Colonic mucosa (tissue), 4 donors: ENCODE measurements around the gene OGFR. TPM values are rescaled to one million over a fixed set of nuclear protein-coding genes. Genes with fewer than 3 reads are reported as not detected.
"Not testable (repeated sequence)": the region's sequence is repeated elsewhere in the genome, so short reads cannot be mapped to it uniquely, and the experiment has no call there.

Source experiments
- DNase-seq: peaks from one replicate; pipeline ENCODE4 v3.0.0-alpha.2; 2020
- H3K27ac ChIP-seq: fragments of 200-600 bp; one replicate; pipeline ENCODE4 v1.8.0; 2021
- H3K27me3 ChIP-seq: fragments of 200-600 bp; one replicate; pipeline ENCODE4 v1.8.0; 2021
- H3K36me3 ChIP-seq: fragments of 200-600 bp; one replicate; pipeline ENCODE4 v1.8.0; 2021
- H3K4me1 ChIP-seq: fragments of 200-600 bp; one replicate; pipeline ENCODE4 v1.8.0; 2021; ENCODE audit warnings: mild to moderate bottlenecking
- H3K4me3 ChIP-seq: fragments of 200-600 bp; one replicate; pipeline ENCODE4 v1.8.0; 2021
- H3K9ac ChIP-seq, 2 donors: one replicate each; pipeline ENCODE4 v1.7.0; 2013; ENCODE audit warnings: control low read depth in 2 of 2, low read depth in 2 of 2, low read length in 2 of 2
- H3K9me3 ChIP-seq: fragments of 200-600 bp; one replicate; pipeline ENCODE4 v1.8.0; 2021
- CTCF ChIP-seq: fragments of 200-600 bp; IDR thresholded peaks from one replicate; pipeline ENCODE4 v1.8.0; 2022; ENCODE audit warnings: antibody characterized with exemption, mild to moderate bottlenecking
- intact Hi-C: fragments of 100-400 bp; cut with DNase I; formaldehyde crosslinking; loops from one replicate; pipeline ENCODE4 v1.14.1; 2022
- total RNA-seq, 2 donors: library from RNA; stranded (reverse); fragmentation: NEBNext Ultra II Directional in 1 of 2; extraction: Animal tissue kit (Norgen Biotek cat#: 25700) in 1 of 2; gene quantifications; one replicate each; pipeline ENCODE4 v1.2.1, GENCODE V29; 2021
- donor health status: healthy.
- donor health status: DM: no; HTN: no; CAD: no.
- donor health status: DM: no; HTN: no; CAD: no.

OGFR gene
- total RNA-seq, 2 donors from 2014 or later: 36.3 to 36.8 TPM

DNA sequence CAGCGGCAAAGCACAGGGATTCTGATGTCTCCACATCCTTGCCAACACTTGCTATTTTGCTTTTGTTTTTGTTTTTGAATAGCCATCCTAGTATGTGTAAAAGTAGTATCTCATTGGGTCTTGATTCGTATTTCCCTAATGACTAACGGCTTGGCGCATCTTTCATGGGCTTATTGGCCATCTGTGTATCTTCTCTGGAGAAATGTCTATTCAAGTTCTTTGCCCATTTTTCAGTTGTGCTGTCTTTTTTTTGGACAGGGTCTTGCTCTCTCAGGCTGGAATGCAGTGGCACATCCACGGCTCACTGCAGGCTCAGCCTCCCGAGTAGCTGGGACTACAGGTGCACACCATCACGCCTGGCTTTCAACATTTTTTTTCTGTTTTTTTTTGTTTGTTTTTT, 39.5 kb downstream of the OGFR start:
- H3K27me3 ChIP-seq: no peaks in the 10 kb centered on the region
- no peaks in the 10 kb centered on the region for H3K9me3 ChIP-seq
- no peak overlapping the region for H3K4me3 ChIP-seq
- DNase-seq: no peak
- H3K4me1 ChIP-seq: no peaks in the 10 kb centered on the region
- TF ChIP-seq CTCF: no peak
- intact Hi-C loops: no loop called here
- H3K36me3 ChIP-seq: no peaks in the 10 kb centered on the region
- H3K27ac ChIP-seq: no peak overlapping the region
- H3K9ac ChIP-seq: no peak overlapping the region

- intact Hi-C loops: no loop called here
- H3K9ac ChIP-seq: no peak overlapping the region
- no peak overlapping the region for H3K27ac ChIP-seq
- H3K4me1 ChIP-seq: no peaks in the 10 kb centered on the region
- H3K4me3 ChIP-seq: no peak overlapping the region
- no peak for TF ChIP-seq CTCF
- H3K27me3 ChIP-seq: no peaks in the 10 kb centered on the region
- H3K36me3 ChIP-seq: no peaks in the 10 kb centered on the region
- no peaks in the 10 kb centered on the region for H3K9me3 ChIP-seq
- no peak for DNase-seq
Measured at GRCh38 chr20:62845416-62846160, 41.0 kb downstream of the OGFR start.

DNA sequence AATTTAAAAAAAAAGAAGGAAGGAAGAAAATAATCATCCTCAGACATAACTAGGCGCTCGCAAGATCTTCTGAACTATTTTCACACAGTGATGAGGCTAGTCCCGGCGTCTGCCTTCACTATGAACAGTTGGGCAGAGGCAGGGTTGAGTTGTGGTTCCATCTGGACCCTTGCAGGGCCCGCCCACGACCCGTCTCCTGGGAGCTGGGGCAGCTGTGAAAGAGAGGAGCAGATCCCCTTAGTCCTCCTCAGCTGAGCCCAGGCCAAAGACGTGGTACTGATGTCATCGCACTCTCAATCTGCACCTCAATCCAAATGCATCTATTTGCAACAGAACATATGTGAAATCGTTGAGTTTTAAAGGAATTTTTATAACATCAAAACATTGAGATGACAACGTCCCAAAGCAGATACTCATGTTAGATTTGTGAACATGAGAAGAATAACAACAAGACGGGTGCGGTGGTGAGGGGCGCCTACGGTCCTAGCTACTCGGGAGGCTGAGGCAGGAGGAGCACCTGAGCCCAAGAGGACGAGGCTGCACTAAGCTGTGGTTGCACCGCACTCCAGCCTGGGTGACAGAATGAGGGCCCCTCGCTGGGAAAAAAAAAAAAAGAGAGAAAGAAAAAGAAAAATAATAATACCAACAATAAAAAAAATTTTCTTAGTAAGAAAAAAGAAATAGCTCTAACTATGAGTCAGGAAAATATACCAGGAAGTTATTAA, 41.7 kb downstream of the OGFR start:
- no peaks in the 10 kb centered on the region for H3K9me3 ChIP-seq
- no peak for DNase-seq
- no peak for TF ChIP-seq CTCF

GRCh38 chr20:62848917-62849316, 44.3 kb downstream of the OGFR start:
- H3K27ac ChIP-seq, H3K9ac ChIP-seq, DNase-seq, H3K4me3 ChIP-seq, H3K4me1 ChIP-seq, H3K36me3 ChIP-seq, intact Hi-C loops, H3K27me3 ChIP-seq, H3K9me3 ChIP-seq: not testable (repeated sequence)

More for the DNA sequence above, 41.7 kb downstream of the OGFR start:
- H3K4me1 ChIP-seq: no peaks in the 10 kb centered on the region
- H3K27me3 ChIP-seq: no peaks in the 10 kb centered on the region
- H3K36me3 ChIP-seq: no peaks in the 10 kb centered on the region
- intact Hi-C loops: no loop called here
- no peak overlapping the region for H3K27ac ChIP-seq
- no peak overlapping the region for H3K4me3 ChIP-seq
- no peak overlapping the region for H3K9ac ChIP-seq

DNA sequence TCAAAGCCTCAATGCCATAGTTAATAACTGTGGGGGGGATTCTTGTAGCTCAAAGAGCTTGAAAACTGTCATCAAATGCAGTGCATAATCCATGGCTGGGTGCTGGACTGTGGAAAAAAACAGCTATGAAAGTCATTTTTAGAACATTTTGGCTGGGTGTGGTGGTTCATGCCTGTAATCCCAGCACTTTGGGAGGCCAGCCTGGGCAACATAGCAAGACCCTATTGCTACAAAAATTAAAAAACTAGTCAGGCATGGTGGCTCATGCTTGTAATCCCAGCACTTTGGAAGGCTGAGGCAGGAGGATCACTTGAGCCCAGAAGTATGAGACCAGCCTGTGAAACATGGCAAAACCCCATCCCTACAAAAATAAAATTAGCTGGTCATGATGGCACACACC, 44.8 kb downstream of the OGFR start:
- Histone ChIP-seq H3K27me3 (no peaks in the 10 kb centered on the region), H3K9ac (no peak overlapping the region), H3K4me1 (no peaks in the 10 kb centered on the region), H3K27ac (no peak overlapping the region), H3K9me3 (no peaks in the 10 kb centered on the region), H3K36me3 (no peaks in the 10 kb centered on the region), H3K4me3 (no peak overlapping the region)
- no peak for TF ChIP-seq CTCF
- no peak for DNase-seq
- intact Hi-C loops: no loop called here
